Measurements from ENCODE around the gene OBP2B.

GRCh38 chr9:133254471-133254870 is 45.4 kb upstream of the OBP2B start:
- TF ChIP-seq CTCF (IDR thresholded peaks at IDR 0.05; ENCODE audit: low read length), result no peak
- no peak for TF ChIP-seq EZH2 (IDR thresholded peaks at IDR 0.05; ENCODE audit: borderline replicate concordance, low read length)
